ENCODE measurements around the gene NR2F1. TPM values are rescaled to one million over a fixed set of nuclear protein-coding genes. Genes with fewer than 3 reads are reported as not detected.

The NR2F1 gene
- total RNA-seq, 1 donor from 2014 or later, result 2.1 TPM

DNA sequence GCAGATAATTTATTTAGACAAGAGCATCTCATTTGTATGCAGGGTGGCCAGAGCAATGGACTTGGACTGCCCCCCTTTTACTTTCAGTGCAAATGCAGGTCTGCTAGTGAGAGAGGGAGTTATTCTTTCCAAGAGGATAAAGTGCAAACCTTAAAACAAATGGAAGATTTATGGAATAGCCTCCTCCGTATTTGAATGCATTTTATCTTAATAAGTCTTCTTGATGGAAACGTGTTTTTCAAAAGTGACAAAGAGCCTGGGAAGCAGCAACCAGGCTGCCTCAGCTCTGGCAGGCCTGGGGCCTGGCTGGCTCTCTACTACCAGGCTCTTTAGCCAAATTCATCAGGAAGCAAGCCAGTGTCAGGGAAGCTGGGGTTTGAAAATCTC lies 6.8 kb downstream of the NR2F1 start:
- Mint-ChIP-seq H3K4me1 (ENCODE audit: unreplicated experiment) (peaks cover 26% of the 10 kb centered on the region), H3K27me3 (ENCODE audit: unreplicated experiment) (peaks cover 45% of the 10 kb centered on the region), H3K36me3 (ENCODE audit: low read depth, unreplicated experiment) (peaks cover 11% of the 10 kb centered on the region), H3K27ac (ENCODE audit: unreplicated experiment) (no peak overlapping the region), H3K4me3 (ENCODE audit: unreplicated experiment) (no peak overlapping the region), H3K9me3 (ENCODE audit: unreplicated experiment) (no peaks in the 10 kb centered on the region)
- TF ChIP-seq CTCF (IDR thresholded peaks at IDR 0.05; ENCODE audit: unreplicated experiment), result no peak
- no peak for DNase-seq (ENCODE audit: low spot score)

GRCh38 chr5:93590493-93590892 lies 7.5 kb downstream of the NR2F1 start:
- H3K4me3 Mint-ChIP-seq (ENCODE audit: unreplicated experiment), result no peak overlapping the region
- peaks cover 29% of the 10 kb centered on the region for H3K4me1 Mint-ChIP-seq (ENCODE audit: unreplicated experiment)
- H3K27me3 Mint-ChIP-seq (ENCODE audit: unreplicated experiment), result peaks cover 45% of the 10 kb centered on the region
- peaks cover 11% of the 10 kb centered on the region for H3K36me3 Mint-ChIP-seq (ENCODE audit: low read depth, unreplicated experiment)
- no peaks in the 10 kb centered on the region for H3K9me3 Mint-ChIP-seq (ENCODE audit: unreplicated experiment)
- no peak overlapping the region for H3K27ac Mint-ChIP-seq (ENCODE audit: unreplicated experiment)
- no peak for TF ChIP-seq CTCF (IDR thresholded peaks at IDR 0.05; ENCODE audit: unreplicated experiment)
- DNase-seq (ENCODE audit: low spot score), result no peak

- H3K27ac Mint-ChIP-seq (ENCODE audit: unreplicated experiment), result no peak overlapping the region
- peaks cover 30% of the 10 kb centered on the region for H3K4me1 Mint-ChIP-seq (ENCODE audit: unreplicated experiment)
- no peak overlapping the region for H3K4me3 Mint-ChIP-seq (ENCODE audit: unreplicated experiment)
- no peak for DNase-seq (ENCODE audit: low spot score)
- no peak for TF ChIP-seq CTCF (IDR thresholded peaks at IDR 0.05; ENCODE audit: unreplicated experiment)
- H3K27me3 Mint-ChIP-seq (ENCODE audit: unreplicated experiment), result peaks cover 44% of the 10 kb centered on the region
- H3K9me3 Mint-ChIP-seq (ENCODE audit: unreplicated experiment), result no peaks in the 10 kb centered on the region
- peaks cover 4% of the 10 kb centered on the region for H3K36me3 Mint-ChIP-seq (ENCODE audit: low read depth, unreplicated experiment)
These were observed 8.4 kb downstream of the NR2F1 start for GRCh38 chr5:93591323-93591945.

DNA sequence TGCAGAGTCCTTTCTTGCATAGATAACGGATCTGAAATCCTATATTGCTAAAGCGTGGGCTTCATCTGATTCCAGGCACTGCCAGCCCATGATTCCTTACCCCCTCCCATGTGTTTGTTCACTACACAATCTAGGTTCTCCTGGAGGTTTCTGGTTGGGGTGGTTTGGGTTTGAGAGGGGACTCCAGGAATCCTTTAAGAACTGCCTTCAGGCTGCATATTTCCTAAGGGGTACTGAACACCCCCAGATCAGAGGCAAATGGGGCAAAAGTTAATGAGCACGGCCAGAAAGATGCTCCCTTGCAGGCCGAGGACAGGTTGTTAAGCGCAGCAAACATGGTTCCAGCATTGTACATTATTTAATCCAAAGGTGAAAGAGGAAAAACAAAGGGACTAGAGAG lies 9.9 kb downstream of the NR2F1 start:
- Mint-ChIP-seq H3K9me3 (ENCODE audit: unreplicated experiment) (no peaks in the 10 kb centered on the region), H3K4me1 (ENCODE audit: unreplicated experiment) (peaks cover 26% of the 10 kb centered on the region), H3K36me3 (ENCODE audit: low read depth, unreplicated experiment) (peaks cover 4% of the 10 kb centered on the region), H3K27ac (ENCODE audit: unreplicated experiment) (no peak overlapping the region), H3K27me3 (ENCODE audit: unreplicated experiment) (peaks cover 44% of the 10 kb centered on the region), H3K4me3 (ENCODE audit: unreplicated experiment) (no peak overlapping the region)
- DNase-seq (ENCODE audit: low spot score), result no peak
- no peak for TF ChIP-seq CTCF (IDR thresholded peaks at IDR 0.05; ENCODE audit: unreplicated experiment)

DNA sequence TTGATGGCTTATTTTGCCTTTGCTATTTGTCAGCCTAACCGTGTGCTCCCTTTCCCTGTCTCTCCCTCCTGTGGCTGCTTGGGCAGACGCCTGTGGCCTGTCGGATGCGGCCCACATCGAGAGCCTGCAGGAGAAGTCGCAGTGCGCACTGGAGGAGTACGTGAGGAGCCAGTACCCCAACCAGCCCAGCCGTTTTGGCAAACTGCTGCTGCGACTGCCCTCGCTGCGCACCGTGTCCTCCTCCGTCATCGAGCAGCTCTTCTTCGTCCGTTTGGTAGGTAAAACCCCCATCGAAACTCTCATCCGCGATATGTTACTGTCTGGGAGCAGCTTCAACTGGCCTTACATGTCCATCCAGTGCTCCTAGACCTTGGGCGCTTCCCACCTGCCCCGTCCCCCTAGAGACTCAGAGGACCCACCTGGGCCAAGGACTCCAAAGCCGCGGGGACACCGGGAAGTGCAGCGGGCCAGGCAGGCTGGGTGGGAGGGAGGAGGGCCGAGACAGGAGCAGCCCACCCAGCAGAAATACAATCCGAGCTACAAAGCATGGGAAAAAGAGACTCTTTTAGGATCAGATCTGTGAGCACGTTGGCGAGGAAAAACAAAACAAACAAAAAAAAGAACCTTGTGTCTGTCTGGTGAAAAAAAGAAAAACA lies 10.6 kb downstream of the NR2F1 start:
- peaks cover 43% of the 10 kb centered on the region for H3K27me3 Mint-ChIP-seq (ENCODE audit: unreplicated experiment)

More for the DNA sequence above, 10.6 kb downstream of the NR2F1 start:
- H3K36me3 Mint-ChIP-seq (ENCODE audit: low read depth, unreplicated experiment), result peaks cover 4% of the 10 kb centered on the region
- no peak overlapping the region for H3K4me3 Mint-ChIP-seq (ENCODE audit: unreplicated experiment)
- peaks cover 28% of the 10 kb centered on the region for H3K4me1 Mint-ChIP-seq (ENCODE audit: unreplicated experiment)
- no peaks in the 10 kb centered on the region for H3K9me3 Mint-ChIP-seq (ENCODE audit: unreplicated experiment)
- H3K27ac Mint-ChIP-seq (ENCODE audit: unreplicated experiment), result no peak overlapping the region
- no peak for DNase-seq (ENCODE audit: low spot score)
- no peak for TF ChIP-seq CTCF (IDR thresholded peaks at IDR 0.05; ENCODE audit: unreplicated experiment)
